Spleen (tissue), 7 donors: ENCODE measurements around the gene CSH2.

Experiments
- POLR2A ChIP-seq, 3 donors: fragments of 450-650 bp; IDR thresholded peaks; one replicate each; pipeline ENCODE4 v1.5.1; 2017; ENCODE audit warnings: antibody characterized with exemption in 3 of 3, mild to moderate bottlenecking in 1 of 3
- POLR2AphosphoS5 ChIP-seq, 3 donors: sonication (generic); formaldehyde crosslinking; IDR thresholded peaks; one replicate each; pipeline ENCODE4 v1.5.1; 2017; ENCODE audit warnings: antibody characterized with exemption in 3 of 3
- TF ChIP-seq, protein P1 (sequence below), 11 experiments: fragments of 200-600 bp in 7 of 11; fragments of 450-650 bp in 4 of 11; sonication (generic) in 4 of 11; IDR thresholded peaks in 8 of 11; conservative IDR thresholded peaks in 3 of 11; 1 replicate in 7 of 11; 2 replicates in 4 of 11; pipeline versions ENCODE4 v1.4.0 to v1.8.0; 2016 to 2021; ENCODE audit warnings: antibody characterized with exemption in 11 of 11, inconsistent platforms in 4 of 11, mild to moderate bottlenecking in 1 of 11
- donor health status: DM: no; HTN: no; CAD: no; lungs with moderate emphysema.
- donor health status: DM: no; HTN: no; CAD: no.
- donor health status: DM: no; HTN: no; CAD: no.

DNA sequence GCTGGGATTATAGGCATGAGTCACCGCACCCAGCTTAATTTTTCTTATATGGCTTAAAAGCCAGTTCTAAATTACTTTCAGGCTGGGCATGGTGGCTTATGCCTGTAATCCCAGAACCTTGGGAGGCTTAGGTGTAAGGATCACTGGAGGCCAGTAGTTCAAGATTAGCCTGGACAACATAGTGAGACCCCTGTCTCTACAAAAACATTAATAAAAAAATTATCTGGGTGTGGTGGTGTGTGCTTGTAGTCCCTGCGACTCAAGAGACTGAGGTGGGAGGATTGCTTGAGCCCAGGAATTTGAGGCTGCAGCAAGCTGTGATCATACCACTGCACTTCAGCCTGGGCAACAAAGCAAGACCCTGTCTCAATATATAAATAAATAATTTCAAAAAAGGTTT lies 20.2 kb downstream of the CSH2 start:
- TF ChIP-seq, protein P1, sequence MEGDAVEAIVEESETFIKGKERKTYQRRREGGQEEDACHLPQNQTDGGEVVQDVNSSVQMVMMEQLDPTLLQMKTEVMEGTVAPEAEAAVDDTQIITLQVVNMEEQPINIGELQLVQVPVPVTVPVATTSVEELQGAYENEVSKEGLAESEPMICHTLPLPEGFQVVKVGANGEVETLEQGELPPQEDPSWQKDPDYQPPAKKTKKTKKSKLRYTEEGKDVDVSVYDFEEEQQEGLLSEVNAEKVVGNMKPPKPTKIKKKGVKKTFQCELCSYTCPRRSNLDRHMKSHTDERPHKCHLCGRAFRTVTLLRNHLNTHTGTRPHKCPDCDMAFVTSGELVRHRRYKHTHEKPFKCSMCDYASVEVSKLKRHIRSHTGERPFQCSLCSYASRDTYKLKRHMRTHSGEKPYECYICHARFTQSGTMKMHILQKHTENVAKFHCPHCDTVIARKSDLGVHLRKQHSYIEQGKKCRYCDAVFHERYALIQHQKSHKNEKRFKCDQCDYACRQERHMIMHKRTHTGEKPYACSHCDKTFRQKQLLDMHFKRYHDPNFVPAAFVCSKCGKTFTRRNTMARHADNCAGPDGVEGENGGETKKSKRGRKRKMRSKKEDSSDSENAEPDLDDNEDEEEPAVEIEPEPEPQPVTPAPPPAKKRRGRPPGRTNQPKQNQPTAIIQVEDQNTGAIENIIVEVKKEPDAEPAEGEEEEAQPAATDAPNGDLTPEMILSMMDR (IDR thresholded peaks at IDR 0.05 in 8 of 11, conservative IDR thresholded peaks at IDR 0.05 in 3 of 11) = no peak
- TF ChIP-seq POLR2AphosphoS5 (IDR thresholded peaks at IDR 0.05) (no peak), POLR2A (IDR thresholded peaks at IDR 0.05) (no peak)
